Measurements from ENCODE around the gene ADAT1.
"Not testable (repeated sequence)": the region's sequence is repeated elsewhere in the genome, so short reads cannot be mapped to it uniquely, and the experiment has no call there.

Gene ADAT1

GRCh38 chr16:75618780-75619179 lies 4.3 kb downstream of the ADAT1 start:
- no peak for DNase-seq

GRCh38 chr16:75617121-75617520 lies 6.0 kb downstream of the ADAT1 start:
- no peak for DNase-seq

- DNase-seq = no peak
Observed at GRCh38 chr16:75616521-75617010, 6.5 kb downstream of the ADAT1 start.

GRCh38 chr16:75615619-75616018 lies 7.5 kb downstream of the ADAT1 start:
- DNase-seq = no peak

- no peak for DNase-seq
Observed at GRCh38 chr16:75614066-75614897, 8.8 kb downstream of the ADAT1 start.

- DNase-seq = no peak
Observed at GRCh38 chr16:75606507-75606906, 16.6 kb downstream of the ADAT1 start.

- DNase-seq = no peak
Observed at GRCh38 chr16:75603241-75603640, 19.8 kb downstream of the ADAT1 start.

GRCh38 chr16:75599452-75600277 lies 23.4 kb downstream of the ADAT1 start:
- DNase-seq = no peak

- no peak for DNase-seq
Observed at GRCh38 chr16:75593825-75594820, 29.0 kb downstream of the ADAT1 start.

GRCh38 chr16:75593308-75593707 lies 29.8 kb downstream of the ADAT1 start:
- no peak for DNase-seq

- DNase-seq = not testable (repeated sequence)
Observed at GRCh38 chr16:75591927-75592326, 31.2 kb downstream of the ADAT1 start.

- no peak for DNase-seq
Observed at GRCh38 chr16:75590920-75591843, 31.9 kb downstream of the ADAT1 start.

- no peak for DNase-seq
Observed at GRCh38 chr16:75589306-75589705, 33.8 kb downstream of the ADAT1 start.

GRCh38 chr16:75588716-75589115 lies 34.4 kb downstream of the ADAT1 start:
- no peak for DNase-seq

GRCh38 chr16:75584108-75584507 lies 39.0 kb downstream of the ADAT1 start:
- DNase-seq = no peak

GRCh38 chr16:75579281-75579834 lies 43.7 kb downstream of the ADAT1 start:
- DNase-seq = no peak

GRCh38 chr16:75578725-75579124 lies 44.4 kb downstream of the ADAT1 start:
- DNase-seq = no peak

GRCh38 chr16:75578212-75578611 lies 44.9 kb downstream of the ADAT1 start:
- DNase-seq = no peak

- no peak for DNase-seq
Observed at GRCh38 chr16:75576384-75576811, 46.7 kb downstream of the ADAT1 start.

GRCh38 chr16:75575958-75576357 lies 47.1 kb downstream of the ADAT1 start:
- DNase-seq = no peak

GRCh38 chr16:75573955-75574354 lies 49.1 kb downstream of the ADAT1 start:
- DNase-seq = no peak

All from activated naive CD4-positive, alpha-beta T cell treated with anti-CD3 and anti-CD28 coated beads, Interleukin-2, amount 50 U/mL, for 16 hours (primary cell).